ENCODE measurements around the gene WAC.

DNA sequence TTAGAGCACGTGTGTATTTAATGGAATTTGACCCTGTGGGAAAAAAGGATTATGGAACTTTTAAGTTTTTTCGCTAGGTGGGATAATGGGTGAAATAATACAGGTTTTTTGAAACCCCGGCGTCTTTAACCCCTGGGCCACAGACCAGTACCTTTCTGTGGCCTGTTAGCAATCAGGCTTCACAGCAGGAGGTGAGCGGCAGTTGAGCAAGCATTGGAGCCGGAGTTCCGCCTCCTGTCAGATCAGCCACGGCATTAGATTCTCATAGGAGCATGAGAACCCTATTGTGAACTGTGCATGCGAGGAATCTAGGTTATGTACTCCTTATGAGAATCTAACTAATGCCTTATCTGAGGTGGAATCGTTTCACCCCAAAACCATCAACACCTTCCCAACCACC lies 28.6 kb downstream of the WAC start:
- TF ChIP-seq, protein P1, sequence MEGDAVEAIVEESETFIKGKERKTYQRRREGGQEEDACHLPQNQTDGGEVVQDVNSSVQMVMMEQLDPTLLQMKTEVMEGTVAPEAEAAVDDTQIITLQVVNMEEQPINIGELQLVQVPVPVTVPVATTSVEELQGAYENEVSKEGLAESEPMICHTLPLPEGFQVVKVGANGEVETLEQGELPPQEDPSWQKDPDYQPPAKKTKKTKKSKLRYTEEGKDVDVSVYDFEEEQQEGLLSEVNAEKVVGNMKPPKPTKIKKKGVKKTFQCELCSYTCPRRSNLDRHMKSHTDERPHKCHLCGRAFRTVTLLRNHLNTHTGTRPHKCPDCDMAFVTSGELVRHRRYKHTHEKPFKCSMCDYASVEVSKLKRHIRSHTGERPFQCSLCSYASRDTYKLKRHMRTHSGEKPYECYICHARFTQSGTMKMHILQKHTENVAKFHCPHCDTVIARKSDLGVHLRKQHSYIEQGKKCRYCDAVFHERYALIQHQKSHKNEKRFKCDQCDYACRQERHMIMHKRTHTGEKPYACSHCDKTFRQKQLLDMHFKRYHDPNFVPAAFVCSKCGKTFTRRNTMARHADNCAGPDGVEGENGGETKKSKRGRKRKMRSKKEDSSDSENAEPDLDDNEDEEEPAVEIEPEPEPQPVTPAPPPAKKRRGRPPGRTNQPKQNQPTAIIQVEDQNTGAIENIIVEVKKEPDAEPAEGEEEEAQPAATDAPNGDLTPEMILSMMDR (IDR thresholded peaks at IDR 0.05): no peak
- no peak for TF ChIP-seq POLR2AphosphoS5 (IDR thresholded peaks at IDR 0.05)
